Nucleus accumbens (tissue), 56 donors: ENCODE results near the gene PDZD7.

ENCODE experiments used
- DNase-seq, 56 donors: peaks; one replicate each; lab custom pipeline; 2025; lab: John Stamatoyannopoulos, UW

The PDZD7 gene

GRCh38 chr10:101007915-101008822 lies 22.8 kb downstream of the PDZD7 start:
- DNase-seq, result peak in 41 of 56 donors; percentile 20 to 81 (median 59)

GRCh38 chr10:101007099-101007711 lies 23.7 kb downstream of the PDZD7 start:
- peak in 23 of 56 donors; percentile 18 to 59 (median 41) for DNase-seq

- peak in 24 of 56 donors; percentile 24 to 71 (median 38) for DNase-seq
Observed at GRCh38 chr10:101006593-101007098, 24.3 kb downstream of the PDZD7 start.

DNA sequence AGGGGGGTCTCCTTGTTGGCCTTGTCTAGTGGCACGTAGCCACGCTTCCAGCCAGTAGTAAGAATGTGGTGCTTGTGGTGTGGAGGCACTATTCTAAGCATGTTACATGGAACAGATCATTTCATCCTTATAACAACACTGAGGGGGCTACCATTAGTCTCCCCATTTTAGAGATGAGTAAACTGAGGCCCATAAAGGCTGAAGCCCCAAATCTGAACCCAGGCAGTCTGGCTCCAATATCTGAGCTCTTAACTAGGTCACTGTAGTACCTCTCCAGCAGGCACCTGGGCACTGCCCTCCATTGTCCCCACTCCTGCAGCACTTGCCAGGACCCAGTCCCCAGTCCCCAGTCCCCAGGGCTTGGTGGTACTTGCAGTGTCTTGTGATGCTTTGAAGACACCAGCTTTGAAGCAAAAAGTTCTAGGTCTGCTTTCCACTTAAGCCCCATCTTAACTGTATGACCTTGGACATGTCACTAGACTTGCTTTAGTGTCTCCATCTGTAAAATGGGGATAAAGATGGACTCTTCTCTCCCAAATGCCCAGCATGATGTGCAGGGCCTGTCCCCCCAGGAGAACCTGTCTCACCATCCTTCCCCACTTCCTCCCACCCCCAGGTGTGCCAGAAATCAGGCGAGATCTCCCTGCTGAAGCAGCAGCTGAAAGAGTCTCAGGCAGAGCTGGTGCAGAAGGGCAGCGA lies 24.9 kb downstream of the PDZD7 start:
- no peak for DNase-seq

DNA sequence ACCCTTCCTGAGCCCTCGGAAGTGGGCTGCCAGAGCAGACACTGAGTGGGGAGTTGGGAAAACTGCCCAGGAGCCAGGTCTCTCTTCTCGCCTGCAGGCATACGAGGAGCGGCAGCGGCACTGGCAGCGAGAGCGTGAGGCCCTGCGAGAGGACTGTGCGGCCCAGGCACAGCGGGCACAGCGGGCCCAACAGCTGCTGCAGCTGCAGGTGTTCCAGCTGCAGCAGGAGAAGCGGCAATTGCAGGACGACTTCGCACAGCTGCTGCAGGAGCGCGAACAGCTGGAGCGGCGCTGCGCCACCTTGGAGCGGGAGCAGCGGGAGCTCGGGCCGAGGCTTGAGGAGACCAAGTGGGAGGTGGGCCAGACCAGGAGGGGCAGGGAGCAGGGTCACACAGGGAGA lies 25.6 kb downstream of the PDZD7 start:
- no peak for DNase-seq

DNA sequence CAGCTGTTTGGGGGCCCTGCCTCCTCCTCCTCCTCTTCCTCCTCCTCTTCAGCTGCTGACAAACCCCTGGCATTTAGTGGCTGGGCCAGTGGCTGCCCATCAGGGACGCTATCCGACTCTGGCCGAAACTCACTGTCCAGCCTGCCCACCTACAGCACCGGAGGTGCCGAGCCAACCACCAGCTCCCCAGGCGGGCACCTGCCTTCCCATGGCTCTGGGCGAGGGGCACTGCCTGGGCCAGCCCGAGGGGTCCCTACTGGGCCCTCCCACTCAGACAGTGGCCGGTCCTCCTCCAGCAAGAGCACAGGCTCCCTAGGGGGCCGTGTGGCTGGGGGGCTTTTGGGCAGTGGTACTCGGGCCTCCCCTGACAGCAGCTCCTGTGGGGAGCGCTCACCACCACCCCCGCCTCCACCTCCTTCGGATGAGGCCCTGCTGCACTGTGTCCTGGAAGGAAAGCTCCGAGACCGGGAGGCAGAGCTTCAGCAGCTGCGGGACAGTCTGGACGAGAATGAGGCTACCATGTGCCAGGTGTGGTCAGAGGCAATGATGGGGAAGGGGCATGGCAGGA lies 27.2 kb downstream of the PDZD7 start:
- no peak for DNase-seq

GRCh38 chr10:101002456-101002855 lies 28.5 kb downstream of the PDZD7 start:
- no peak for DNase-seq

DNA sequence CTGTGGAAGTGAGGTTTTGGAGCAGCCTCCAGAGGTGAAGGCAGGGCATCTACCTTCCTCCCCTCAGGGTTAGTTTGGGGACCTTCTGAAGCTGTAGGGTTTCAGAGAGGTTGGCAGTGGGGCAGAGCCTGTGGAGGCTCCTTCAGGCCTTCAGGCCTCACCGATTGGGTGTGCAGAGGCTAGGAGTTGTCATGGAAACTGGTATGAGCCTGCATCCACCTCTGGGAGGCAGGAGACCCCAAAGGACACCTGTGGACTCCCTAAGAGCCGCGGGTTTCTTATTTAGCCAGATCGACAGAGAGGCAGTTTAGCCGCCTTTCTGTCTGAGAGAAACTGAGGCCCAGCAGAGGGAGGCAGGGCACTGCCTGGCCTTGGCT lies 29.3 kb downstream of the PDZD7 start:
- peak in 1 of 56 donors; percentile 55 for DNase-seq

DNA sequence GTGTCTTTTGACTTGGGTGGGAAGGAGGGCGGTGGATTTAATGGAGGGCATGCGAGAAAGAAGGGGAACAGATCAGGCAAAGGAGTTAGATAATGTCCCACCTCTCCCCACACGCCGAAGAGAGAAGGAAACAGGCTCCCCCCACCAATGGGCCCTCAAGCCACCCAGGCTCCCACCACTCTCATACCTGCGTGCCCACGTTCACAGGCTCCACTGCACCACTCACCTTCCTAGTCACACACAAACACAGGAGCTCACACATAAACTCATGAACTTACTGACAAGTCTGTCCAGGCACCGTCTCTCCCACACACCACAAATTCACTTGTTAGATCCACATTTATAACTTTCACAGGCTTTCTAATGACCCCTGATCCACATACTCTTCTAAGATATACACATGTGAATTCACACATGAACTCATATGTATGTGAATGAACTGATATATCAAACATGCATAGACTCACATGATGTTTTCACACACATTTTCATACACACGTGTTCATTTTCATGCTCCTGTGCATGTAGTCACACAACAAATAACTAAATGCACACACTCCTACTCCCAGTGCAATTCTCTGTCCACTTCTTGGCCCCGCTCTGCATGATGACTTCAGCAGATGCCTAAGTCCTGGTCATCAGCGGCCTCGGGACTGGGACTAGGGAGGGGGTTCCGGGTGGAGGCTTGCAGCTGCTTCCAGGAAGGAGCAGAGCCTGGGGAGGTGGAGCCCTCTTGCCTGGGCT lies 29.8 kb downstream of the PDZD7 start:
- DNase-seq, result peak in 49 of 56 donors; percentile 20 to 86 (median 66)

DNA sequence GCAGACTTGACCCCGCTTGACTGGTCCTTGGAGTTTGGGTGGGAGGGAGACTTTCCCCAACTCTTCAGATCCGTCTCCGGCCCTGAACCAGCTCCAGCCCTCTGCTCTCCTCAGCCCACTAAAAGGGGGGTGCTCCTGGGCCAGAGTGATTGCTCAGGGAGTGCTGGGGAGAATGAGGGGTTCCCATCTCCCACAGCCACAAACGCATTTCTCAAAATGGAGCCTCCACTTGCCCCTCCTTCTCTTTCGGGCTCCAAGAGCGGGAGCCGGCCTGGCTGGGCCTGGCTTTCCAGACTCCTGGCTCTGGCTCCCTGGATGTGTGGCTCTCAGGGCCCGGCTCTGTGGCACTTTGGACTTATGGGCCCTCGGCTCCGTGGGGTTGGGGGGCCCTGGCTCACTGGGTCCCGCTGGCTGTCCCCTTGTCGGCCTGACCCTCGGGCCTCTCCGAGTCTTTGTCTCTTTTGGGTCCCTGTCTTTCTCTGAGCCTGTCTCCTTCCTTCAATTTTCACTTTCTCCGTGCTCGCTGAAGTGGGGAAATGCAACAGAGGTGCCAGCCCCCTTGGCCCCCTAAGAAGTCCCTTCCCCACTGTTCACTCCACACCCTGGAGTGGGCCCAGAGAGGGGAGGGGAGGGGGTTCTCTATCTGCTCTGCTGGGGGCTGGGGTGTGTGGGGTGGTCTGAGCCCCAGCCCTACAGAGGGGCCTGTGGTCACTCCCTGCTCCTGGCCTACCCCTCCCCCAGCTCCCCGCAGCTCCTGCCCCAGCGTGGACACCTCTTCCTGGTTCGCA lies 30.6 kb downstream of the PDZD7 start:
- peak in 33 of 56 donors; percentile 17 to 72 (median 56) for DNase-seq

- DNase-seq, result peak in 12 of 56 donors; percentile 38 to 82 (median 60)
Observed at GRCh38 chr10:100999742-101000126, 31.2 kb downstream of the PDZD7 start, which contains the start of gene LZTS2. LZTS2 (plus strand) TSS chr10:100999808; CDS start chr10:101002539, 2,731 bp downstream.

DNA sequence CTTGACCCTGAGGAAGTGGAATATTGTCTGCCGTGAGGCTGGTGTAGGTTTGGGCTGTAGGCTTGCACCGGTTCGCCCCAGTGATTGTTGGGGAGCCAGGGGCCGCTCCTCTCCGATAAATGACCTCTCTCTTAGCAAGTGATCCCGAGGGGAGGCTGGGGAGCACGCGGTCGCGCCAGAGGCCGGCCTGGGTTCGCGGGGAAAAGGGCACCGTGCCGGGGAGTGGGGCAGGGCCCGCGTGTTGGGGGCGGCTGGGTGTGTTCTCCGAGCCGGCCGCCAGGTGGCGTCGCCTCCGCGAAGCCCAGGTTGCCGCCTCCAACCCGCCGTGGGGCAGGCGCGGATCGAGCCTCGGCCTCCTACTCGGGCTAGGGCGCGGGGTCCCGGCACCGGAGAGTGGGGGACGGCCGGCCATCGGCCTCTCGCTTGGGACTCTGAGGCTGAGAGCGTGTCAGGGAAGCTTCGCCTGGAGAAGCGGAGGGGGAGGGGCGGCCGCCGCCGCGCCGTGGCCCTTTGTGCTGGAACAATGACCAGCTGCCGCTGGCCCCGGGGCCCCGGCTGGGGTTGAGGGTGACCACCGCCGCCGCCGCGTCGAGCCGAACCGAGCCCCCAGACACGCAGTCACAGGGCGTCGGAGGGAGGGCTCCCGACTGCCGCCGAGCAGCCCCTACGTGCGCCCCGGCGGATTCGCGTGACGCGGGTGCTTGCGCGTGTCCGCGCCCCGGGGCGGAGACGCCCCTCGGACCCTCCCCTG lies 31.8 kb downstream of the PDZD7 start:
- DNase-seq, result peak in 53 of 56 donors; percentile 43 to 94 (median 79)

DNA sequence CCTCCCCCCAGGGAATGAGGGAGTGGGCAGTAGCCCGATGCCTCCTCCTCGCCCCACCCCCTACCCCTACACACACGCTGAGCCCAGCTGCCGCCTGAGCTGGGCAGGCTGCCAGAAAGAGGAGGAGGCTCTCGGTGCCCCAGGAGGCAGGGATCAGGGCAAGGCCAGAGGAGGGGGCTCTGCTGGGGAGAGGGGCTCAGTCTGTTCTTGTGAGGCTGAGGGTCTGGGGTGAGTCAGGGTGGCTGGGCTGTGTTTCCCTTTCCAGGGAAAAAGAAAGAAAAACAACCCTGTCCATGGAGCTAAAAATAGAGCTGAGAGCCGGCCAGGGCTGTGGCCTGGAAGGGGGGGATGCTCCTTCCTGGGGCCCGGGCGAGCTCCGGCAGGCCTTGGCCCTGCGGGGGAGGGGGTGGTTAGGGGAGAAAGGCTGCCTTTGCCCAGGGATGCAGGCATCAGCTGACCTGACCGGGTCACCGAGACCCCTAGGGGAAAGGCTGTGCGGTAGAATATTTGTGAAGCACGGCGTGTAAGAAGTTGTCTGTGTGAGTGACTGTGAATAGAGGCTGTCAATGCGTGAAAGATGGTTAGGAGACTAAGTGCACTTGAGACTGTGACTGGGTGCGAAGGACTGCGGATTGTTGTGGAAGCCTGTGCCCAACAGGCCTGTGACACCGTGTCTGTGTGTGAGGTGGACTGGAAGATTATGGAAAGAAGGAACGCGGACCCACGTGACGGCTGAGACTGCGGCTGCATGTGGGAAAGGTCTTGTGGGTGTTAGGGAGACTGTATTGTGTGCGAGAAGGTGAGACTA lies 32.5 kb downstream of the PDZD7 start:
- peak; percentile 42 to 95 (median 86) for DNase-seq

DNA sequence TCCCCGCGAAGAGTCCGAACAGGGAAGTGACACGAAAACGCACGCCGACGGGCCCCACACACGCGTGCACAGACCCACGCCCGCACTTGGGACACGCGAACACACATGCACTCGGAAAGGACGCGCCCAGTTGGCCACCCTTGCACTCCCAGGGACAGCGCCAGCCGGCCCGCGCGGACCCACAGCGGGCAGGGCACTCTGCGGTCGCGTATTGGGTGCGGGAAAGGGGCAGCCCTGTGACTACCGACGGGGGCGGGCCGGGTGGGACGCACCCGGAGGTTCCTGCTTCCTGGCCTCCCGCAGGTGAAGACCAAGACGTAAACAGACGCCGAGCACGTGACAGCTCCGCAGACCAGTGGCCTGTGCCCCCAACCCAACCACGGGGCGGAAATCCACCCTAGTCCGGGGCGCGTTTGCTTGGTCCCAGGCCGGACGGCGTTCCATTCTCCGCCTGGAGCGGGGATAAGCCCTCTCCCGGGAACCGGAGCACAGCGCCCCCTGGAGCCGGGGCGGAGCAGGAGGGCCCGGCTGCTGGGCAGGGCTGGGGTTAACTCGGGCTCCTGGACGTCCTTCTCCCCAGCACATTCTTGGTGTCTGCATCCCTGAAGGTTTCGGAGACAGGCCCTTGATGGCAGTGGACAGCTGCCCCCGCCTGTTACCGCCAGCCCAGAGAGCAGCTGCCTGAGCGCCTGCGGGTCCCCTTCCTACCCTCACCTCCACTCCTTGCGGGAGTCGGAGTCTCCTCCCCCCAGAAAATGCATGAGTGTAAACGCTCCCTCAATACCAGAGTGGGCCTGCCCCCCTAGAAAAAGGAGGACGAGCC lies 33.4 kb downstream of the PDZD7 start:
- DNase-seq, result peak in 42 of 56 donors; percentile 31 to 95 (median 70)

DNA sequence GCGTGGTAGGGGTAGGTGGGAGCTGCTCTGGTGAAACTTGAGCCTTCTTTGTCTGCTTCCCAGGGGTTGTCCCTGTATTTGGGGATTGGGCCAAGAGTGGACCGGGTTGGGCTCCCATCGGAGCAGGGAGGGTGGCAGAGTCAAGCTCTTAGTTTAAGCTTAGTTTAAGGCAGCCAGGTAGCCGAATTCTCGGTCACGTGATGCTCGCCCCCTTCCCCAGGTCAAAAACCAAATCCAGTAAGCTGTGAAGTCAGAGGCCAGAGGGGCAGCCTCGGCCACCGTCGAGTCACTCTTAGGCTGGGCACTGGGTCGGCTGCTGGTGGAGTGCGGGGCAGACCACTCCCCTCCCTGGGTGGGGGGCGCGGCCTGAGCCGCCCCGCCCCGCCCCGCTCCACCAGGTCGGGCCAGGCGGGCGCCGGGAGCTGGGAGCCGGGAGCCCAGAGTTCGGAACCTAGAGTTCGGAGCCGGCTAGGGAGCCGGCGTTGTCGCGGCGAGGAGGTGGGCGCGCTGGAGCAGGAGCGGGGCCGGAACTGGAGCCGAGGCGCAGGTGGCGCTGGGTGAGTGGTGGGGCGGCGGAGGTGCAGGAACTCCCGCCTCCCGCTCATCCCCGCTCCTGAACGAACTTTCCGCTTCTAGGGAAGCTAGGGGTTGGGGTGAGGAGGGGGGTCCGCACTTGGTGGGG lies 34.1 kb downstream of the PDZD7 start:
- peak in 8 of 56 donors; percentile 39 to 63 (median 48) for DNase-seq

GRCh38 chr10:100995181-100995580 lies 35.7 kb downstream of the PDZD7 start:
- no peak for DNase-seq
